Esophagus mucosa (tissue), 1 donor: ENCODE results near the gene SDK1. TPM values are rescaled to one million over a fixed set of nuclear protein-coding genes. Genes with fewer than 3 reads are reported as not detected.
A peak's percentile ranks its signal among the peaks of the same experiment; 100 is the strongest.
"Not testable (repeated sequence)": the region's sequence is repeated elsewhere in the genome, so short reads cannot be mapped to it uniquely, and the experiment has no call there.

Source experiments
- ATAC-seq: fragments of 200-7000 bp; cut with Tn5 transposase; one replicate; pipeline ENCODE4 v1.9.1; 2020
- total RNA-seq: library from RNA; stranded (reverse); gene quantifications from one replicate; pipeline ENCODE4 v1.2.4, GENCODE V29; 2023
- donor health status: DM: yes; HTN: yes; CAD: no.

SDK1 gene
- total RNA-seq, 1 donor from 2014 or later = 1.0 TPM

- no peak for ATAC-seq
These were observed 783.2 kb downstream of the SDK1 start for GRCh38 chr7:4084271-4084670.

GRCh38 chr7:4085937-4086691, 785.1 kb downstream of the SDK1 start:
- peak; percentile 49 for ATAC-seq

GRCh38 chr7:4086723-4087122, 785.7 kb downstream of the SDK1 start:
- ATAC-seq = no peak

GRCh38 chr7:4091767-4092166, 790.7 kb downstream of the SDK1 start:
- peak; percentile 76 for ATAC-seq

- ATAC-seq = no peak
These were observed 792.0 kb downstream of the SDK1 start for GRCh38 chr7:4093035-4093434.

- no peak for ATAC-seq
These were observed 792.4 kb downstream of the SDK1 start for GRCh38 chr7:4093483-4093882.

GRCh38 chr7:4094158-4094557, 793.1 kb downstream of the SDK1 start:
- ATAC-seq = not testable (repeated sequence)

- ATAC-seq = no peak
These were observed 796.1 kb downstream of the SDK1 start for GRCh38 chr7:4097001-4097609.

GRCh38 chr7:4098169-4098568, 797.1 kb downstream of the SDK1 start:
- ATAC-seq = no peak

GRCh38 chr7:4099651-4100050, 798.6 kb downstream of the SDK1 start:
- no peak for ATAC-seq

GRCh38 chr7:4100148-4100547, 799.1 kb downstream of the SDK1 start:
- no peak for ATAC-seq

- ATAC-seq = no peak
These were observed 799.6 kb downstream of the SDK1 start for GRCh38 chr7:4100691-4101090.

GRCh38 chr7:4102231-4102841, 801.3 kb downstream of the SDK1 start:
- ATAC-seq = no peak

GRCh38 chr7:4103352-4104091, 802.5 kb downstream of the SDK1 start:
- ATAC-seq = no peak

GRCh38 chr7:4107839-4108238, 806.8 kb downstream of the SDK1 start:
- no peak for ATAC-seq

GRCh38 chr7:4108951-4109350, 807.9 kb downstream of the SDK1 start:
- ATAC-seq = no peak

- no peak for ATAC-seq
These were observed 808.5 kb downstream of the SDK1 start for GRCh38 chr7:4109481-4110110.

GRCh38 chr7:4110438-4110837, 809.4 kb downstream of the SDK1 start:
- no peak for ATAC-seq

- no peak for ATAC-seq
These were observed 810.1 kb downstream of the SDK1 start for GRCh38 chr7:4111166-4111565.

GRCh38 chr7:4113271-4113670, 812.2 kb downstream of the SDK1 start:
- ATAC-seq = peak; percentile 85

- ATAC-seq = no peak
These were observed 812.9 kb downstream of the SDK1 start for GRCh38 chr7:4113976-4114375.

GRCh38 chr7:4115442-4115841, 814.4 kb downstream of the SDK1 start:
- no peak for ATAC-seq
